T47D (cell line): ENCODE measurements around the gene KIDINS220.

Source experiments
- DNase-seq, 2 experiments: peaks; one replicate each; pipeline versions ENCODE4 v3.0.0 to v3.0.0-alpha.2; 2011 to 2012; ENCODE audit warnings: low read depth in 1 of 2, low spot score in 1 of 2
- JUND ChIP-seq: IDR thresholded peaks from 2 replicates; pipeline ENCODE4 v1.6.1; 2012; ENCODE audit warnings: low read depth
- in situ Hi-C: cut with HindIII; loops from 2 replicates; pipeline ENCODE4 v1.10.0; 2016; ENCODE audit warnings: low sequenced_read_pairs, low pct_unique_long_range_greater_than_20kb

KIDINS220 gene

GRCh38 chr2:8796878-8797550 is 40.4 kb downstream of the KIDINS220 start:
- TF ChIP-seq JUND, result no peak
- in situ Hi-C loops, result no loop called here
- DNase-seq, result no peak

GRCh38 chr2:8796315-8796848 is 41.0 kb downstream of the KIDINS220 start:
- TF ChIP-seq JUND, result no peak
- in situ Hi-C loops, result no loop called here
- no peak for DNase-seq

- in situ Hi-C loops, result no loop called here
- no peak for DNase-seq
- TF ChIP-seq JUND, result no peak
These were observed 42.2 kb downstream of the KIDINS220 start for GRCh38 chr2:8794923-8795825.

- no peak for TF ChIP-seq JUND
- no peak for DNase-seq
- in situ Hi-C loops, result no loop called here
These were observed 46.7 kb downstream of the KIDINS220 start for GRCh38 chr2:8790739-8791162.

- in situ Hi-C loops, result no loop called here
These were observed 51.0 kb downstream of the KIDINS220 start for GRCh38 chr2:8786463-8786862.

GRCh38 chr2:8779795-8780671 is 57.4 kb downstream of the KIDINS220 start:
- DNase-seq, result no peak
- TF ChIP-seq JUND, result no peak
- in situ Hi-C loops, result no loop called here

More at GRCh38 chr2:8786463-8786862, 51.0 kb downstream of the KIDINS220 start:
- no peak for DNase-seq
- no peak for TF ChIP-seq JUND

- TF ChIP-seq JUND, result no peak
- no peak for DNase-seq
- in situ Hi-C loops, result no loop called here
These were observed 63.0 kb downstream of the KIDINS220 start for GRCh38 chr2:8774371-8774770.

GRCh38 chr2:8767324-8767723 is 70.1 kb downstream of the KIDINS220 start:
- in situ Hi-C loops, result no loop called here
- TF ChIP-seq JUND, result no peak
- DNase-seq, result no peak

GRCh38 chr2:8761529-8762164 is 75.8 kb downstream of the KIDINS220 start:
- DNase-seq, result peak; percentile 23 to 36
- in situ Hi-C loops, result no loop called here
- TF ChIP-seq JUND, result no peak

- no peak for DNase-seq
- TF ChIP-seq JUND, result no peak
- in situ Hi-C loops, result no loop called here
These were observed 80.7 kb downstream of the KIDINS220 start for GRCh38 chr2:8756716-8757115.

GRCh38 chr2:8756230-8756629 is 81.2 kb downstream of the KIDINS220 start:
- no peak for DNase-seq
- no peak for TF ChIP-seq JUND
- in situ Hi-C loops, result no loop called here

GRCh38 chr2:8754106-8754776 is 83.2 kb downstream of the KIDINS220 start:
- TF ChIP-seq JUND, result no peak
- no peak for DNase-seq
- in situ Hi-C loops, result no loop called here
